RWPE2 (cell line): ENCODE results near the gene CMC1.

ENCODE experiments used
- ATAC-seq: fragments of 200-7000 bp; cut with Tn5 transposase; 3 replicates; pipeline ENCODE4 v1.9.1; 2021; ENCODE audit warnings: low read depth
- DNase-seq: peaks from one replicate; pipeline ENCODE4 v3.0.0-alpha.2; 2020; ENCODE audit warnings: low spot score
- H3K27ac ChIP-seq: fragments of 450-650 bp; 2 replicates; pipeline ENCODE4 v1.5.1; 2017; ENCODE audit warnings: mild to moderate bottlenecking; ENCODE audit not compliant: poor library complexity, severe bottlenecking
- H3K27me3 ChIP-seq: fragments of 250-450 bp; sonication (Bioruptor Pico); 2 replicates; pipeline ENCODE4 v1.5.1; 2021; ENCODE audit warnings: mild to moderate bottlenecking, moderate library complexity; ENCODE audit not compliant: insufficient read depth, poor library complexity, severe bottlenecking
- H3K36me3 ChIP-seq: fragments of 250-450 bp; sonication (Bioruptor Pico); 2 replicates; pipeline ENCODE4 v1.5.1; 2020; ENCODE audit warnings: low read depth, mild to moderate bottlenecking, moderate library complexity
- H3K4me1 ChIP-seq: fragments of 250-450 bp; sonication (Bioruptor Pico); 2 replicates; pipeline ENCODE4 v1.5.1; 2021; ENCODE audit warnings: mild to moderate bottlenecking, moderate library complexity; ENCODE audit not compliant: insufficient read depth, poor library complexity, severe bottlenecking
- H3K4me3 ChIP-seq: fragments of 250-450 bp; sonication (Bioruptor Pico); 2 replicates; pipeline ENCODE4 v1.5.1; 2021; ENCODE audit warnings: mild to moderate bottlenecking, moderate library complexity; ENCODE audit not compliant: severe bottlenecking
- H3K9me3 ChIP-seq: fragments of 250-450 bp; sonication (Bioruptor Pico); 2 replicates; pipeline ENCODE4 v1.5.1; 2021; ENCODE audit warnings: mild to moderate bottlenecking, moderate library complexity; ENCODE audit not compliant: severe bottlenecking
- CTCF ChIP-seq: fragments of 450-650 bp; IDR thresholded peaks from one replicate; pipeline ENCODE4 v1.5.1; 2017; ENCODE audit warnings: mild to moderate bottlenecking, moderate library complexity; ENCODE audit not compliant: poor library complexity, severe bottlenecking

Gene CMC1

GRCh38 chr3:28218071-28218916 lies 23.1 kb upstream of the CMC1 start:
- ATAC-seq (no peak), DNase-seq (no peak)
- Histone ChIP-seq H3K4me3 (no peak overlapping the region), H3K27ac (no peak overlapping the region), H3K36me3 (no peaks in the 10 kb centered on the region), H3K9me3 (no peaks in the 10 kb centered on the region), H3K4me1 (no peaks in the 10 kb centered on the region), H3K27me3 (no peaks in the 10 kb centered on the region)
- no peak for TF ChIP-seq CTCF

GRCh38 chr3:28218917-28219198 lies 22.6 kb upstream of the CMC1 start:
- no peaks in the 10 kb centered on the region for H3K27me3 ChIP-seq
- H3K27ac ChIP-seq: no peak overlapping the region
- no peak overlapping the region for H3K4me3 ChIP-seq
- no peak for DNase-seq
- no peaks in the 10 kb centered on the region for H3K36me3 ChIP-seq
- no peak for ATAC-seq
- TF ChIP-seq CTCF: no peak
- H3K4me1 ChIP-seq: no peaks in the 10 kb centered on the region
- H3K9me3 ChIP-seq: no peaks in the 10 kb centered on the region

GRCh38 chr3:28224430-28224829 lies 17.0 kb upstream of the CMC1 start:
- Histone ChIP-seq H3K27ac (no peak overlapping the region), H3K4me1 (no peaks in the 10 kb centered on the region), H3K27me3 (no peaks in the 10 kb centered on the region), H3K36me3 (no peaks in the 10 kb centered on the region), H3K4me3 (no peak overlapping the region), H3K9me3 (no peaks in the 10 kb centered on the region)
- DNase-seq (no peak), ATAC-seq (no peak)
- no peak for TF ChIP-seq CTCF

- ATAC-seq (no peak), DNase-seq (no peak)
- Histone ChIP-seq H3K27me3 (no peaks in the 10 kb centered on the region), H3K4me3 (no peak overlapping the region), H3K27ac (no peak overlapping the region), H3K9me3 (no peaks in the 10 kb centered on the region), H3K4me1 (no peaks in the 10 kb centered on the region), H3K36me3 (no peaks in the 10 kb centered on the region)
- no peak for TF ChIP-seq CTCF
Observed at GRCh38 chr3:28226020-28226419, 15.4 kb upstream of the CMC1 start.

GRCh38 chr3:28228623-28229022 lies 12.8 kb upstream of the CMC1 start:
- H3K9me3 ChIP-seq: no peaks in the 10 kb centered on the region
- H3K4me3 ChIP-seq: no peak overlapping the region
- no peaks in the 10 kb centered on the region for H3K4me1 ChIP-seq
- no peaks in the 10 kb centered on the region for H3K27me3 ChIP-seq
- no peak for DNase-seq
- H3K27ac ChIP-seq: no peak overlapping the region
- no peak for ATAC-seq
- H3K36me3 ChIP-seq: no peaks in the 10 kb centered on the region
- TF ChIP-seq CTCF: no peak
